Measurements from ENCODE around the gene TRIM45. TPM values are rescaled to one million over a fixed set of nuclear protein-coding genes. Genes with fewer than 3 reads are reported as not detected.

Gene TRIM45
- total and polyA plus RNA-seq, 8 donors: 0.29 to 6.8 (median 1.9) TPM; not detected in 1

GRCh38 chr1:117067533-117068370 lies 53.8 kb downstream of the TRIM45 start:
- DNase-seq: peak; percentile 65 to 85
- Histone ChIP-seq H3K4me1 (peaks cover 0 to 4% (median 0%) of the 10 kb centered on the region in 4 donors), H3K36me3 (peaks cover 0 to 20% (median 3%) of the 10 kb centered on the region in 4 donors), H3K4me3 (no peak overlapping the region), H3K27me3 (no peaks in the 10 kb centered on the region), H3K27ac (no peak overlapping the region), H3K9me3 (no peaks in the 10 kb centered on the region)
- TF ChIP-seq POLR2A (IDR thresholded peaks at IDR 0.05) (no peak), CTCF (IDR thresholded peaks at IDR 0.05) (peak in 5 of 7 experiments; percentile 60 to 80 (median 70)), POLR2AphosphoS5 (IDR thresholded peaks at IDR 0.05) (peak in 1 of 3 donors; percentile 48), EP300 (IDR thresholded peaks at IDR 0.05) (no peak)
- 49 to 61% (median 52%) methylated on average over 6 of the region's 6 CpGs for WGBS, 5 donors
- intact Hi-C loops (cut with DNase I; ENCODE audit: low total_unique reads): loop anchor here (5.0 kb wide), 2 partner anchors 60 to 220 kb away; no protein-coding TSS in a partner anchor

- peaks cover 0 to 16% (median under 1%) of the 10 kb centered on the region in 4 donors for H3K4me1 ChIP-seq
- H3K9me3 ChIP-seq: no peaks in the 10 kb centered on the region
- no peaks in the 10 kb centered on the region for H3K27me3 ChIP-seq
- peaks cover 0 to 24% (median 3%) of the 10 kb centered on the region in 4 donors for H3K36me3 ChIP-seq
- no peak overlapping the region for H3K4me3 ChIP-seq
- no peak for TF ChIP-seq POLR2AphosphoS5 (IDR thresholded peaks at IDR 0.05)
- TF ChIP-seq POLR2A (IDR thresholded peaks at IDR 0.05): no peak
- TF ChIP-seq CTCF (IDR thresholded peaks at IDR 0.05): no peak
- no peak for TF ChIP-seq EP300 (IDR thresholded peaks at IDR 0.05)
- H3K27ac ChIP-seq: no peak overlapping the region
- WGBS, 5 donors: 36 to 59% (median 48%) methylated on average over 6 of the region's 6 CpGs
- intact Hi-C loops (cut with DNase I; ENCODE audit: low total_unique reads): loop anchor here (5.0 kb wide), 2 partner anchors 61 to 221 kb away; no protein-coding TSS in a partner anchor
- no peak for DNase-seq
Observed at GRCh38 chr1:117066367-117066766, 55.2 kb downstream of the TRIM45 start.

- H3K9me3 ChIP-seq: no peaks in the 10 kb centered on the region
- WGBS, 5 donors: 56 to 82% (median 76%) methylated on average over 2 of the region's 2 CpGs
- H3K27me3 ChIP-seq: no peaks in the 10 kb centered on the region
- no peak for DNase-seq
- intact Hi-C loops (cut with DNase I; ENCODE audit: low total_unique reads): no loop called here
- H3K4me1 ChIP-seq: peaks cover 0 to 31% (median 17%) of the 10 kb centered on the region in 4 donors
- TF ChIP-seq POLR2AphosphoS5 (IDR thresholded peaks at IDR 0.05) (no peak), EP300 (IDR thresholded peaks at IDR 0.05) (no peak), CTCF (IDR thresholded peaks at IDR 0.05) (no peak), POLR2A (IDR thresholded peaks at IDR 0.05) (no peak)
- H3K4me3 ChIP-seq: no peak overlapping the region
- H3K27ac ChIP-seq: no peak overlapping the region
- H3K36me3 ChIP-seq: peaks cover 0 to 24% (median 3%) of the 10 kb centered on the region in 4 donors
Observed at GRCh38 chr1:117061986-117062415, 59.5 kb downstream of the TRIM45 start.

Small RNAs within 50 kb of the gene (small RNA-seq; reads per million reads assigned to genes)
- 0.20 to 2.1 (median 0.26) reads per million in 4 donors for gene MIR942

Other genes starting within 250 kb of the TRIM45 start
- 10 to 100 TPM; 30.9 to 66.6 (median 47.2) TPM for gene PTGFRN, start 211.8 kb downstream of the TRIM45 start, total RNA-seq
- gene PTGFRN, start 211.8 kb downstream of the TRIM45 start, polyA plus RNA-seq: 10 to 100 TPM in 1 of 3 donors, 1 to 10 TPM in 2; 3.8 to 42.9 (median 9.7) TPM
- gene CD101, start 120.0 kb downstream of the TRIM45 start, total RNA-seq: 1 to 10 TPM in 3 of 5 donors, under 1 TPM in 1, not detected in 1; 0.45 to 8.8 (median 2.0) TPM
- 1 to 10 TPM in 2 of 3 donors, not detected in 1; 1.4 to 1.9 TPM for gene CD101, start 120.0 kb downstream of the TRIM45 start, polyA plus RNA-seq
- gene TTF2, start 61.4 kb downstream of the TRIM45 start, total RNA-seq: 10 to 100 TPM in 4 of 5 donors, 1 to 10 TPM in 1; 6.2 to 58.7 (median 27.0) TPM
- gene TTF2, start 61.4 kb downstream of the TRIM45 start, polyA plus RNA-seq: 1 to 10 TPM; 1.7 to 4.1 (median 2.1) TPM
- gene VTCN1, start 89.2 kb upstream of the TRIM45 start, total RNA-seq: 1 to 10 TPM in 1 of 5 donors, under 1 TPM in 1, not detected in 3; 0.73 to 3.2 TPM
- gene VTCN1, start 89.2 kb upstream of the TRIM45 start, polyA plus RNA-seq: under 1 TPM in 2 of 3 donors, not detected in 1; 0.48 to 0.56 TPM
- 10 to 100 TPM; 16.9 to 83.2 (median 56.9) TPM for gene MAN1A2, start 245.7 kb upstream of the TRIM45 start, total RNA-seq
- gene MAN1A2, start 245.7 kb upstream of the TRIM45 start, polyA plus RNA-seq: 1 to 10 TPM; 3.5 to 5.0 (median 4.2) TPM

Data from stomach (tissue), 9 donors.